A673 (cell line): ENCODE measurements around the gene ADAMTS7. TPM values are rescaled to one million over a fixed set of nuclear protein-coding genes. Genes with fewer than 3 reads are reported as not detected.
"Not testable (repeated sequence)": the region's sequence is repeated elsewhere in the genome, so short reads cannot be mapped to it uniquely, and the experiment has no call there.

ENCODE experiments used
- BruUV-seq: library from RNA; stranded (reverse); fragments of 400-500 nt; replicated peaks from 2 replicates; lab custom pipeline; 2021; lab: Mats Ljungman, UMichigan
- CTCF ChIA-PET: fragments of 300-600 bp; sonication (Branson Sonifier 250); formaldehyde crosslinking; loops from one replicate; lab custom pipeline; 2022; ENCODE audit warnings: antibody characterized with exemption; lab: Charles Lee
- POLR2A ChIA-PET: fragments of 300-600 bp; sonication (Branson Sonifier 250); formaldehyde crosslinking; loops from one replicate; lab custom pipeline; 2022; ENCODE audit warnings: antibody characterized with exemption; ENCODE audit not compliant: low non-redundant PET; lab: Charles Lee
- DNase-seq: peaks from one replicate; pipeline ENCODE4 v3.0.0-alpha.2; 2015; ENCODE audit warnings: low spot score
- H3K27ac ChIP-seq: fragments of 200-600 bp; sonication (generic); 2 replicates; pipeline ENCODE4 v1.5.1; 2016; ENCODE audit warnings: mixed run types, low read depth, mild to moderate bottlenecking, mixed read lengths, antibody characterized with exemption, low read length; ENCODE audit not compliant: poor library complexity, severe bottlenecking
- H3K27me3 ChIP-seq: fragments of 200-600 bp; sonication (generic); replicated peaks from 2 replicates; pipeline ENCODE4 v1.6.1; 2017; ENCODE audit warnings: mixed run types, low read depth, mild to moderate bottlenecking, mixed read lengths, antibody characterized with exemption, low read length; ENCODE audit not compliant: insufficient read depth, poor library complexity
- H3K36me3 ChIP-seq: fragments of 200-600 bp; sonication (generic); 2 replicates; pipeline ENCODE4 v1.6.1; 2016; ENCODE audit warnings: mixed run types, mild to moderate bottlenecking, mixed read lengths, antibody characterized with exemption, low read length; ENCODE audit not compliant: insufficient read depth, poor library complexity, severe bottlenecking
- H3K4me1 ChIP-seq: fragments of 200-600 bp; sonication (generic); 2 replicates; pipeline ENCODE4 v1.6.1; 2017; ENCODE audit warnings: mixed run types, mild to moderate bottlenecking, mixed read lengths, antibody characterized with exemption, low read length; ENCODE audit not compliant: insufficient read depth, poor library complexity, severe bottlenecking
- H3K4me3 ChIP-seq: fragments of 200-600 bp; sonication (generic); 2 replicates; pipeline ENCODE4 v1.5.1; 2016; ENCODE audit warnings: low read depth, mixed run types, mild to moderate bottlenecking, mixed read lengths, low read length; ENCODE audit not compliant: poor library complexity, severe bottlenecking
- H3K9me3 ChIP-seq: fragments of 200-600 bp; sonication (generic); 2 replicates; pipeline ENCODE4 v1.6.1; 2016; ENCODE audit warnings: mixed run types, low read depth, mild to moderate bottlenecking, mixed read lengths, antibody characterized with exemption, low read length; ENCODE audit not compliant: poor library complexity, severe bottlenecking
- EZH2 ChIP-seq: fragments of 200-600 bp; sonication (generic); IDR thresholded peaks from 2 replicates; pipeline ENCODE4 v1.6.1; 2017; ENCODE audit warnings: borderline replicate concordance, low read depth, mild to moderate bottlenecking, mixed read lengths, antibody characterized with exemption, low read length; ENCODE audit not compliant: poor library complexity, severe bottlenecking
- intact Hi-C: fragments of 100-400 bp; cut with micrococcal nuclease; formaldehyde crosslinking; loops from one replicate; pipeline ENCODE4 v1.10.0; 2022; ENCODE audit not compliant: unreplicated experiment
- total RNA-seq: library from RNA; stranded (reverse); gene quantifications from 2 replicates; pipeline ENCODE4 v1.2.3, GENCODE V29; 2021
- TF ChIP-seq, protein P1 (sequence below): fragments of 300-800, 200-600 bp; sonication (generic); conservative IDR thresholded peaks from 2 replicates; pipeline ENCODE4 v1.5.1; 2017; ENCODE audit warnings: low read depth, mild to moderate bottlenecking, antibody characterized with exemption, low read length, moderate library complexity, mixed read lengths

ADAMTS7 gene
- total RNA-seq, 1 experiment from 2014 or later = 0.41 TPM

DNA sequence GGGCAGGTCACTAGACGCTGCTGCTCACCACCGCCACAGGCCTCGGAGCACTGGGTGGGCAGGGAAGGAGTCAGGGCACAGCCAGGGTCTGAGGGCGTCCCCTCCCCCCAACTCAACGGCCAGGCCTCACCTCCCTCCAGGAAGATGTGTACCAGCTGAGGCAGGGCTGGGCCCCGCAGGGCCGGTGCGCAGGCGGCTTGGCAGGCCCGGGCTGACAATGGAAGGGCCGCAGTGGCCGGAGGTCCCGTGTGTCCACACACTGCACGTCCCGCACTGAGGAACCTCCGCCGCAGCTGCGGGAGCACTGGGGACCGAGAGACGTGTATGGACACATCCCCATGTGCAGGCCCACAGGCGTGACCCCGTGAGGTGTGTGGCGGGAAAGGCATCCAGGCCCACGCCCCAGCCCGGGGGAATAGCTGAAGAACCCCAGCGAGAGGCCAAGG, 47.4 kb downstream of the ADAMTS7 start:
- no peak for DNase-seq
- BruUV-seq = no TSS peak
- CTCF ChIA-PET = no interaction called here
- no peaks in the 10 kb centered on the region for H3K36me3 ChIP-seq
- TF ChIP-seq EZH2 = no peak
- TF ChIP-seq, protein P1, sequence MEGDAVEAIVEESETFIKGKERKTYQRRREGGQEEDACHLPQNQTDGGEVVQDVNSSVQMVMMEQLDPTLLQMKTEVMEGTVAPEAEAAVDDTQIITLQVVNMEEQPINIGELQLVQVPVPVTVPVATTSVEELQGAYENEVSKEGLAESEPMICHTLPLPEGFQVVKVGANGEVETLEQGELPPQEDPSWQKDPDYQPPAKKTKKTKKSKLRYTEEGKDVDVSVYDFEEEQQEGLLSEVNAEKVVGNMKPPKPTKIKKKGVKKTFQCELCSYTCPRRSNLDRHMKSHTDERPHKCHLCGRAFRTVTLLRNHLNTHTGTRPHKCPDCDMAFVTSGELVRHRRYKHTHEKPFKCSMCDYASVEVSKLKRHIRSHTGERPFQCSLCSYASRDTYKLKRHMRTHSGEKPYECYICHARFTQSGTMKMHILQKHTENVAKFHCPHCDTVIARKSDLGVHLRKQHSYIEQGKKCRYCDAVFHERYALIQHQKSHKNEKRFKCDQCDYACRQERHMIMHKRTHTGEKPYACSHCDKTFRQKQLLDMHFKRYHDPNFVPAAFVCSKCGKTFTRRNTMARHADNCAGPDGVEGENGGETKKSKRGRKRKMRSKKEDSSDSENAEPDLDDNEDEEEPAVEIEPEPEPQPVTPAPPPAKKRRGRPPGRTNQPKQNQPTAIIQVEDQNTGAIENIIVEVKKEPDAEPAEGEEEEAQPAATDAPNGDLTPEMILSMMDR = no peak
- POLR2A ChIA-PET = no interaction called here
- no peaks in the 10 kb centered on the region for H3K9me3 ChIP-seq
- no peak overlapping the region for H3K27ac ChIP-seq
- H3K4me3 ChIP-seq = no peak overlapping the region
- no peaks in the 10 kb centered on the region for H3K27me3 ChIP-seq
- intact Hi-C loops = no loop called here
- H3K4me1 ChIP-seq = no peaks in the 10 kb centered on the region

DNA sequence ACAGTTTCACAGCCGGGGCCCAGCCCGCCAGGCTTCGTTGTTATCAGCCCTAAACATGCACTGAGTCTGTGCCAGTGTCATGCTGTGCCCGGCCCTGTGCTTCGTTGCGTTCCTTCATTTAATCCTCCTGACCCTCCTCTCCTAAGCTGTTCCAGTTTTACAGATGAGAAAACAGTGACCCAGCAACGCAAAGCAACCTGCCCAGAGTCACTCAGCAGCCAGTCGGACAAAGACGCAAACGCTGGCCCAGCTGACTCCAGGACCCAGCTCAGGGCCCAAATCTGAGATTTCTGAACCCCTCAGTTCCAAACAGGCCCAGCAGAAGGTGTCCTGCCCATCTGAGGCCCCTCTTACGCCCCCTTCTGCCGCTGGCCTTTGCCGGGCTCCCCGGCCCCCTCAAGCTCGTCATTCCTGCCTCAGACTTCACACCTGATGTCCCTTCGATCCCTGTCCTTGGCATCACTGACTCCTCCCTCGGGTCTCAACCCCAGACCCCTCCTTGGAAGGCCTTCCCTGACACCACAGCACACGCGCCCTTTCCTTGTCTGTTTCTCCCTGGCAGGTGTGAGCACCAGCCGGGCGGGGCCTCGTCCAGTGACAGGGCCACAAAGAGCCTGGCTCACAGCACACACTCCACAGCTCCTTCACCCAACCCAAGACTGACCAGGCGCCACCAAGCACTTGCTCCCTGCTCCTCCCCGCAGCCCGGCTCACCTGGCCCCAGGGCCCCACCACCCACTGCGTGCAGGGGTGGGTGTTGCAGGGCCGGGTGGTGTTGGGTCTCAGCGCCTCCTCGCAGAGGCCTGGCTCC, 48.1 kb downstream of the ADAMTS7 start:
- no peak overlapping the region for H3K27ac ChIP-seq
- H3K27me3 ChIP-seq = no peaks in the 10 kb centered on the region
- intact Hi-C loops = no loop called here
- H3K4me3 ChIP-seq = no peak overlapping the region
- no peak for DNase-seq
- H3K4me1 ChIP-seq = no peaks in the 10 kb centered on the region
- ChIA-PET CTCF (no interaction called here), POLR2A (no interaction called here)
- H3K36me3 ChIP-seq = no peaks in the 10 kb centered on the region
- no peaks in the 10 kb centered on the region for H3K9me3 ChIP-seq
- no peak for TF ChIP-seq EZH2
- TF ChIP-seq, protein P1 = no peak
- no TSS peak for BruUV-seq

DNA sequence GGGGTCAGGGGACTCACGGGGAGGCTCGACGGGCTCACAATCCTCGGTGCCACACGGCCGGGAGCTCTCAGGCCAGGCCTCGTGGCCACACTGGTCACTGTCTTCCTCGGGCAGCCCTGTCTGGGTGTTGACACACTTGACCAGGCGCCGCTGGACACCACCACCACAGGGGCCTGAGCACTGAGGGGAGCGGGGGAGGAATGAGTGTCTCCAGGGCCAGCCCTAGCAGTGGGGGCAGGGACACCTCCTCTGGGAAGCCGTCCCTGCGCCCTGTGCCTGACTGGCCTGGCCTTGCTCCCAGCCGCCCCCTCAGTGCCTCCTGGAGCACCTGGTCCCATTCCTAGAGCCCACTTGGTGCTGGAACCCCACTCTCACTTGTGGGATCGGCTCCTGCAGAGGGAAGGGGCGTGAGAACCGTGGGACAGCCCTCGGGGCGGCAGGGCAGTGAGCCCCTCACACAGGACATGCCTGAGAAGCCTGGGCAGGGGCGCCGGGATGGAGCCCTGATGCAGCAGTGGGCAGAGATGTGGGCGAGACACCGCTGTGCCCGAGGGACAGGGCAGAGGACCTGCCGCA, 48.8 kb downstream of the ADAMTS7 start:
- not testable (repeated sequence) for BruUV-seq

More for the DNA sequence above, 48.8 kb downstream of the ADAMTS7 start:
- H3K27ac ChIP-seq, H3K36me3 ChIP-seq, POLR2A ChIA-PET, H3K4me3 ChIP-seq, CTCF ChIA-PET, DNase-seq, H3K4me1 ChIP-seq, H3K27me3 ChIP-seq, H3K9me3 ChIP-seq, intact Hi-C loops: not testable (repeated sequence)
